Cerebellar cortex (tissue), 1 donor: ENCODE data around the gene ECSIT.
A peak's percentile ranks its signal among the peaks of the same experiment; 100 is the strongest.

Source experiments
- DNase-seq: peaks from one replicate; pipeline ENCODE4 v3.0.0-alpha.2; 2015; ENCODE audit warnings: low spot score

The ECSIT gene

DNA sequence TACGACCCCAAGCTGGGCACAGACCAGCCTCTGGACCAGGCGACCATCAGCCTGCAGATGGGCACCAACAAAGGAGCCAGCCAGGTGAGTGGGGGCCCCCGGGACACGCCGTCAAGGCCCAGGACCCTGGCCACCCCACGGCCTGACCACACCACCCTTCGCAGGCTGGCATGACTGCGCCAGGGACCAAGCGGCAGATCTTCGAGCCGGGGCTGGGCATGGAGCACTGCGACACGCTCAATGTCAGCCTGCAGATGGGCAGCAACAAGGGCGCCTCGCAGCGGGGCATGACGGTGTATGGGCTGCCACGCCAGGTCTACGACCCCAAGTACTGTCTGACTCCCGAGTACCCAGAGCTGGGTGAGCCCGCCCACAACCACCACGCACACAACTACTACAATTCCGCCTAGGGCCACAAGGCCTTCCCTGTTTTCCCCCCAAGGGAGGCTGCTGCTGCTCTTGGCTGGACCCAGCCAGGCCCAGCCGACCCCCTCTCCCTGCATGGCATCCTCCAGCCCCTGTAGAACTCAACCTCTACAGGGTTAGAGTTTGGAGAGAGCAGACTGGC is 20.5 kb upstream of the ECSIT start:
- no peak for DNase-seq

DNA sequence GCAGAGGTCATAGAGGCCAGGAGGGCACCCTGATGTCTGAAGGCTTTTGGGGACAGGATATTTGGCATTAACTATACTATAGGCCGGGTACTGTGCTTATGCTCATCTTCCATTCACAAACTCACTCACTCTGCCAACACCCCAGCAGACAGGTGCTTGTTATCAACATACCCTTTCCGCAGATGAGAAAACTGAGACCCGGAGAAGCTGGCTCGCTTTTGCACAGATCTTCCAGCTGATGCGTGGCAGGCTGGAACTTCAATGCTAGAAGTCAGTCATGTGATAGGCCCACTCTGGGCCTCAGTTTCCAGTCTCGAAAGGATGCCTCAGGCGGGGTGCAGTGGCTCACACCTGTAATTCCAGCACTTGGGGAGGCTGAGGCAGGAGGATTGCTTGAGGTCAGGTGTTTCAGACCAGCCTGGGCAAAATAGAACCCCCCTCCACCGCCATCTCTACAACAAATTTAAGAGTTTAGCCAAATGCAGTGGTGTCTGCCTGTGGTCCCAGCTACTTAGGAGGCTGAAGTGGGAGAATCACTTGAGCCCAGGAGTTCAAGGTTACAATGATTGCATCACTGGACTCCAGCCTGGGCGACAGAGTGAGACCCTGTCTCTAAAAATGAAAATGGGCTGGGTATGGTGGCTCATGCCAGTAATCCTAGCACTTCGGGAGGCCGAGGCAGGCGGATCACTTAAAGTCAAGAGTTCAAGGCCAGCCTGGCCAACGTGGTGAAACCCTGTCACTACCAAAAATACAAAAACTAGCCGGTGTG is 19.2 kb upstream of the ECSIT start:
- no peak for DNase-seq

DNA sequence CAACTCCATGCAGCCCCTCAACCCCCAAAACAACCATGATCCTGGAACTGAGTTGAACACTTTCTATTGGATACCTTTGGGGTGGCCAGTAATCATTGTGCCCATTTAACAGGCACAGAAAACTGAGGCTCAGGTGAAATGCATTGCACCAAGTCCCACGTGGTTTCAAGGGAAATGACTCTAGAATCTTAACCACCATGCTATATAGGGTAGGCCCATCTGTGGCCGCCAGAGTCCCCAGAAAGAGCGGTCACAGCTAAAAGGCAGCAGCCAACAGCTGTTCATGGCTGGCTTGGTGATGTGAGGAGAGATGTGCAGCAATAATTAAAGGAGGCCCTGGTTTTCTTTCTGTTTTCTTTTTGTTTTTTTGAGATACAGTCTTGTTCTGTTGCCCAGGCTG is 12.3 kb upstream of the ECSIT start:
- DNase-seq: no peak

DNA sequence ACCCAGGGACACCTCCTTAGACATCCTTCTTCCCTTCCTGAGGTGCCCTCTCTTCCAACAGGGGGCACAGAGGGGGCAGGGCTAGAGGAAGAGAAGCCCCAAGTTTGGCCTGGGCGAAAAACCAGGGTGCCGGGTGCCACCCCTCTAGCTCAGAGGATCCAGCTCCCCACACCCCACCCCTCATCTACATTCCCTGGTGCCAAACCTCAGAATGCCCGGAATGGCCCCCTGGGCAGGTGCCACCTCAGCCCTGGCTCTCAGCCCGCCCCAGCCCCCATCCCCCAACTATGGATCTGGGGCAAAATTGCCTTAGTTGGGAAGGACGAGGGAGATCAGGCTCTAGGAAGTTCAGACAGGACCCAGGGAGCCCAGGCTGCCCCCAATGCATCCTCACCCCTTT is 11.7 kb upstream of the ECSIT start:
- DNase-seq: no peak

DNA sequence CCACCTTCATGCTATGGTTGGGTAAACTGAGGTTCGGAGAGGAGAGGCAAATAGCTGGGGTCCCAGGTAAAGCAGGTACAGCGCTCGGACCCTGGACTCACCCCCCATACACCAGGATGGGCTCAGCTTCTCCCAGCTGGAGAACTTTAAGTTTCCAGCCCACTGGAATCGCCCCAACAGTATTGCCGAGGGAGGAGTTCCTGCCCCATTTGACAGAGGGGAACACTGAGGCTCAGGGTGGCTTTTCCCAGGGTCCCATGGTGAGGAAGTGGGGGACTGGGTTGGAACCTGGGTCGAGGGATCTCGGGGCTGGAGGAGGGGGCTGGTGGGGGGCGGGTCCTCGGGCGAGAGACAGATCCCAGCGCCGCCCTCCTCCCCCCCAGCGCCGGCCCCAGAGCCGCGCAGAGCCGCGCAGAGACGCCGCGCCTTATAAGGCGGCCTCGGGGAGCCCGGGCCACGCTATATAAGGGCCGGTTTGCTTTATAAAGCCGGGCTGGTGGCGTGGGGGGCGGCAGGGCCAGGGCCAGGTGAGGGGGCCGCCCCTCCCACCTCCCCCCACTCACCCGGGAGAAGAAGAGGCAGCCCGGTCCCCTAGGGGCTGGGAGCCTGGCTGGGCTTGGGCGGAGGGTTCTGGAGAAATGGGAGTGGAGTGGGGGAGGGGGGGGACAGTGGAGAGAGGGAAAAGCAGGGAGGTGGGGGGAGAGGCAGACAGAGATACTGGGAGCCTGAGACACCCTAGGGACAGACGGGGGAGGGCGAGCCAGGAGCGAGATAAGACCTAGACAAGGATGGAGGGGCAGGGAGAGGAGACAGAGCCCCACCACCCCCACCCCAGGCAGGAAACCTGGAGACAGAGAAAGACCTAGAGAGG is 10.8 kb upstream of the ECSIT start:
- DNase-seq: no peak

DNA sequence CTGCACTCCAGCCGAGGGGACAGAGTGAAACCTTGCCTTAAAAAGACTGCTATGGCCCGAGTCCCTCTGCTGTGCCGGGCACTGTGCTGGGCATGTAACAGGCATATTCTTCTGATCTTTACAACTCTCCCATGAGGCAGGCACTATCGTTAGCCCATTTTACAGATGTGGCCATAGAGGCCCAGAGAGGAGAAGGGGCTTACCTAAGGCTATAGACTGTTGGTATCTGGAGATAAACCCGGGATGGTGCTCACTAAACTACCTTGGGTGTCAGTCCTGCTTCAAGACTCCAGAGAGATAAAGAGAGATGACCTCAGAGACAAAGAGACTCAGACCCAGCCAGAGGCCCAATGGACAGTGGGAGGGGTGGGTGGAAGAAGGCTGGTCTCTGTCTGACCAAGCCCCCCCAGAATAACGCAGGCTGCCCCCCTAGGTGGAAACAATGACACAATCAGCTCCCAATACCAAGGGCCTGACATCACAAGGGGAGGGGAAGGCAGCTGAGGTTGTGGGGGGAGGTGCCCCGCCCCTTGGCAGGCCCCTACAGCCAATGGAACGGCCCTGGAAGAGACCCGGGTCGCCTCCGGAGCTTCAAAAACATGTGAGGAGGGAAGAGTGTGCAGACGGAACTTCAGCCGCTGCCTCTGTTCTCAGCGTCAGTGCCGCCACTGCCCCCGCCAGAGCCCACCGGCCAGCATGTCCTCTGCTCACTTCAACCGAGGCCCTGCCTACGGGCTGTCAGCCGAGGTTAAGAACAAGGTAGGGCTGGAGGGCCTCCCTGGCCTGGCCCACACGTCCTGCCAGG is 9.5 kb upstream of the ECSIT start, which contains the start of gene CNN1:
Gene CNN1 (plus strand): TSS at position 620 of the 805 bp plus-strand sequence. CDS start 77 bp downstream, at position 697.
- DNase-seq: peak; percentile 47

DNA sequence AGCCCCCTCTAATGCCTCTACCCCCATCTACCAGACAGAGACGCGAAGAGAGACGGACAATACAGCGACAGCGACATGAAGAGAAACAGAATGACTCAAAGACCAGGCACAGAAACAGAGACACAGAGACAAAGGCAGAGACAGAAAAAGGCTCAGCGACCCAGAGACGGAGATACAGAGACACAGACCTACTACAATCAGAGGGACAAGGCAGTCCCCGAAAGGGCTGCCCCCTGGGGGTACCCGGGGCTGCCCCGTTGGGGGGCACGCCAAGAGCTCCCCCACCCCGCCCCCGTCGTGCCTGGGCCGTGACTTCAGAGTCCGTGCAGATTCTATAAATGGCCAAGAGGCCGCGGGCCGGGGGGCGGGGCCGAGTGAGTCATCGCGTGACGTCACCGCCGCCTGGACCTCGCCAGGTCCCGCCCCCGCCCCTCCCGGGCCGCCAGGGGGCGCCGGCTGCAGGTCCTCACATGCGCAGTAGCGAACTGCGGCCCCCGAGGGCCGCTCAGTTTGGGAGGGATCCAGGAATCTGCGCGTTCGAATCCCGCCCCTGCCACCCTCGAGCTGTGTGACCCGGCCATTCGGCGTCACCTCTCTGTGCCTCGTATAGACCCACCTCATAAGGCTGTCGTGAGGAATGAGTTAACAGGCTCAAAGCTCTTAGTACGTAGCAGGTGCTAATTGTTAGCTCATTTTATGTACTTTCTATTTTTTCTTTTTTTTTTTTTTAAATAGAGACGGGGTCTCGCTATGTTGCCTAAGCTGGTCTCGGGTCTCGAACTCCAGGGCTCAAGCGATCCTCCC is 7.1 kb upstream of the ECSIT start:
- DNase-seq: peak; percentile 85

DNA sequence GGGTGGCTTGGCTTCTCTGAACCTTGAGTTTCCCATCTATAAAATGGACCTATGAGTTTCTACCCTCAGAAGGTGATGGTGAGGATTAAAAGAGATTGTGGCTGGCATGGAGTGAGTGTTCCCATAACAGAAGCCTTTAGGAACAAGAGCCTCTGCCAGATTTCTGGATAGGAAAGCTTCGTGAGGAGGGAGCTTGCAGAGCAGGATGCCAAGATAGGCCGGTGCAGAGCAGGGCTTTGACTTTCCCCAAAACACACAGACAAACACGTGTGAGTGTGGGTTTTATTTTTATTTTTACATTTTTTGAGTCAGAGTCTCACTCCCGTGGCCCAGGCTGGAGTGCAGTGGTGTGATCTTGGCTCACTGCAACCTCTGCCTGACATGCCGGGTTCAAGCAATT is 6.0 kb upstream of the ECSIT start:
- DNase-seq: no peak

DNA sequence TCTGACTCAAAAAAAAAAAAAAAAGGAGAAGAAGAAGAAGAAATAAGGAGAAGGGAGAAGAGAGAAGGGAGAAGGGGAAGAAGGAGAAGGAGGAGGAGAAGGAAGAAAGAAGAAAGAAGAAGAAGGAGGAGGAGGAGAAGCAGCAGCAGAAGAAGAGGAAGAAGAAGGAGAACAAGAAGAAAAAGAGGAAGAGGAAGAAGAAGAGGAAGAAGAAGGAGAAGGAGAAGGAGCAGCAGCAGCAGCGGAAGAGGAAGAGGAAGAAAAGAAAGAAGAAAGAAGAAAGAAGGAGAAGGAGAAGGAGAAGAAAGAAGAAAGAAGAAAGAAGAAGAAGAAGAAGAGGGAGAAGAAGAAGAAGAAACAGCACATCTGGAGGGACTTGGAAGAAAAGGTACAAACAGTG is 5.6 kb upstream of the ECSIT start:
- no peak for DNase-seq

DNA sequence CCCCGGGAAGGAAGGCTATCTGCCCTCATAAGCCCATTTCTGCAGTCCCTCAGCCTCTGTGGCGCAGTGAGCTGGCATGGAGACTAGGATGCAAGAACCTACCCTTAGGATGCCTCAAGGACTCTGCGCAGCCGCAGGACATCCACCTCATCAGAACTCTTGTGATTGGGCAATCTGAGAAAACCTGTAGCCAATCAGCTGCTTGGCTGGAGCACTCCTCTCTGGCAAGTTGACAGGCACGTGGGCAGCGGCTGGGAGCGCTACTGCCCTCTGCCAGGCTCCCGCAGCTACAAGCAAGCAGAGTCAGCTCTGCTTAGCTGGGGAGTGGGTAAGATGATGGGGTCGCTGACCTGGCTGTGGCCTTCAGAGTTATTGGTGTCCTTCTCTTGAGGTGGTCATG is 1.5 kb upstream of the ECSIT start:
- peak; percentile 98 for DNase-seq

DNA sequence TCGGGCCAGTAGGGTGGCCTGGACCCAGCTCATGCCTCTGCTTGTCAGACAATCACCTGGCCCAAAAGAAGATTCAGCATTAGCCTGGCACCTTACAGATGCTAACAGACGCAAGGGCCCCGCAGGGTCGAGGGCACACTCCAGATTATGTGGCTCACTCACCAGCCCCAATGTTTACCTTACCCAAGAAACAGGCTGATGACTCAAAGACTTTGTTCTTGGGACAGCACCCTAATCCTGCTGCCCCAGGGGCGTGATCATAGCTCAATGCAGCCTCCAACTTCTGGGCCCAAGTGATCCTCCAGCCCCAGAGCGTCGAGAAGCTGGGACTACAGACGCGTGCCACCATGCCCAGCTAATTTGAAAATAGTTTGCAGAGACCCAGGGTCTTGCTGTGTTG is 9.8 kb downstream of the ECSIT start:
- no peak for DNase-seq

DNA sequence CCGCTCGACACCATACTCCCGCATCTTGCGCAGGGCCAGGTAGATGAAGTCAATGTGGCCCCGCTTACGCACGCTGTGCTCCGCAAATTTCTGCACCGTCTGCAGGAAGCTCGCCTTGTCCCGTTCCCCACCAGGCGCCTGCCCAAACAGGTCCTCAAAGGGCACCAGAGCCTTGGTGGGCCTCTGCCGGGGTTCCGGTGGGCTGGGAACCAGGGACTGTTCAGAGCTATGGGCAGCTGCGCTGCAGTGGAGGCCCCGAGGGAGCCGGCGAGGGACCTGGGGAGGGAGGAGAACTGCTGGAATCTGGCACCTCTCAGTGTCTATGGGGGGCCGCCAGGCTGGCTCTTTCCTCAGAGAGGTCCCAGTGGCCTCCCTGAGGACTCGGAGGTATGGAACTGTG is 15.0 kb downstream of the ECSIT start:
- DNase-seq: no peak

DNA sequence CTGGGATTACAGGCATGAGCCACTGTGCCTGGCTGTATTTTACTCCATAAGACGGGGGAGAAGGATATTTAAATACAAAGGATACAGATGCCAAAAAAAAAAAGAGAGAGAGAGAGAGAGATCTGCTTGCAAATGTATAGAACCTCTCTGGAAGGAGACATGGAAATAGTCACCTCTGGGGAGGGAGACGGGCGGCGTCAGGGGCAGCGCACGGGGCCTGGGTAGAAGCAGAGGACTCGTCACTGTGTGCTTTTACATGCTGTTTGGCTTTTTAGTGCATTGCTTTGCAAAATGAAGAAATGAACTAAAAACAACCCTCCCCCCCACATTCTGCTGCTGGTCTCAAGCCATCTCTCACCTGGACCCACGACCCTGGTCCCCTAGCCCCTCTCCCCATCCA is 18.5 kb downstream of the ECSIT start:
- DNase-seq: no peak

DNA sequence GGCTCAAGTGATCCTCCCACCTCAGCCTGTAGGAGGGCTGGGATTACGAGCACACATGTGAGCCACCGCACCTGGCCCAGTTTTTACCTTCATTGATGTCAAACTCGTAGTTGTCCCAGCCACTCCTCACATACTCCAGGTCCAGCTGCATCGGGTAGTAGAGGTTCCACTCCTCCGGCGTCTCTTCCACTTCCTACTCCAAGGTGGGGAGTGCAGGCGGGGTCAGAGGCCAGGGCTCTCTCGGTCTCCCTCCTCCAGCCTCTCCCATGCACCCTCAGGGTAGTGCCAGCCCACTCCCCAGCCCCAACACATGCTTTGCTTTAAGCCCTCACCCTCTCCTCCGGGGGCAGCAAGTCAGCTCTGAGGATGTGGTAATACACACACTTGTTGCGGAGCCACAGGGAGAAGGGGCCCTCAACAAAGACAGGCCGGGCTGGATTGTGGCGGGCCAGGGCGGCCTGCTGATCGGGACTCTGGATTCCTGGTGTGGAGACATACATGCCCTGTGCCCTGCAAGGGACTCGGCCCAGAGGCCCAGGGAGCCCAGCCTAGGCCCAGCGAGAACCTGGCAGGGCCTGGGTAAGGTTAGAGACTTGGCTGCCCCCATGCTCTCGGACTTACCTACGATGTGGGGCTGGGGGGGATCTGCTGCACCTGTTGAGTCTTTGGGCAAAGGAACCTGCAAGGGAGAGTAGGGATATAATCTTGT is 21.4 kb downstream of the ECSIT start:
- DNase-seq: no peak

DNA sequence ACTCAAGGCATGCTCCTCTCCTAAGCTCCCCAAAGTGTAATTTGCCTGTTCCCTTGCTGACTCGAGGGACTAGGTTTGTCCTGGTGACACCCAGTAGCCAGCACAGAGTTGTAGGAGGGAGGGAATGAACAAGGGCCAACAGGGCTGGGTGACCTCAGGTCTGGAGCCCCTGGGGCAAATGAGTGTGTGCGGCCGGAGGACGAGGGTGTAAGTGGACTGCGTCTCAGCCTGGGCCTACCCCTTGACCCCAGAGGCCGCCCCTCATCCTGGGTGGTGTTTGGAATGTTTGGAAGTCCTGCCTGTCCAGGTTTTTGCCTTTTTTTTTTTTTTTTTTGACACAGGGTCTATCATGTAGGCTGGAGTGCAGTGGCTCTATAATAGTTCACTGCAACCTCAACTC is 22.0 kb downstream of the ECSIT start:
- no peak for DNase-seq

DNA sequence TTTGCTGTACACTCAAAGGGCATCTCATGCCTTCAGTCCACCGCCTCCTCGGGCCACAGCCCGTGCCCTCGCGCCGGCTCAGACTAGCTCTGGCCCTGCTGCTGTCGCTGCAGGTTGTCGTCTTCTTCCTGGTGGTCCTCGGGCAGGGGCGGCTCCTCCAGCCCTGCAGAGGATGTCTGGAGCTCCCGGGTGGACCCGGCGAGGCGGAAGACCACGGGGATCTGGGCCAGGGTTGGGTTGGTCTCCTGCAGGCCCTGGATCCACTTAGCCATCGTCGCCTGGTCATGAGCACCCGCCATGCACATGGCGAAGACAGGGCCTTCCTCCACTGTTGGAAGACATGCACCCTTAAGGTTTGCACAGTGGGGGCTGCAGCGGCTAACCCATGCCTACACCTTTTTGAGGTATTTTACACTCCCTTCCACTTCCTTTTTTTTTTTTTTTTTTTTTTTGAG is 22.8 kb downstream of the ECSIT start:
- no peak for DNase-seq

DNA sequence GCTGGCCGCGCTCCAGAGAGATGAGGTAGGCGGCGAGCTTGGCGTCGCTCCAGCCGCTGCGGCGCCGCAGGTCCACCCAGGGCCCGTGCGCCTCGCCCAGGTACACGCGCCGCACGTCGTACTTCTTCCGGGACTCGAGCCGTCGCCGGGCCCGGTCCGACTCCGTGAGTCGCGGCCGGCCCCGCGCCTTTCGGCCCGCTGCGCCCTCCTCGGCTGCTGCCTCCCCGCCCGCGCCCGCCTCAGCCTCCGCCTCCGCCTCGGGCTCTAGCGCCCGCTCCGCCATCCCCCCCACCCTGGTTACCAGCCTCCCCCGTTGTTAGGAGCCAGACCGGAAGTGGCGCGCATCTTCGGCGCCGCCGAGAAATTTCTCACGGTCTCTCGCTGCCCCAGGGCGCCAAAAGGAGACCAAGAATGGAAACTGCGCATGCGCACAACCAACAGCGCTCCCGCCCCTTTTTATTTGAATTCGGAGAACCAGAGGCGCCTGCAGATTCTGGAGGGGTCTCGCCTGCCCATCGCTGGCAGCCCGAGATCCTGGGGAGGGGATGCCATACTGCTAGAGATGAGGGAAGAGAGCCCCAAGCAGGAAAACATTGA is 23.3 kb downstream of the ECSIT start, which contains the start of gene ZNF653:
Gene ZNF653 (minus strand): TSS at position 336 of the 597 bp plus-strand sequence. CDS start 53 bp downstream, at position 283.
- DNase-seq: peak; percentile 92

DNA sequence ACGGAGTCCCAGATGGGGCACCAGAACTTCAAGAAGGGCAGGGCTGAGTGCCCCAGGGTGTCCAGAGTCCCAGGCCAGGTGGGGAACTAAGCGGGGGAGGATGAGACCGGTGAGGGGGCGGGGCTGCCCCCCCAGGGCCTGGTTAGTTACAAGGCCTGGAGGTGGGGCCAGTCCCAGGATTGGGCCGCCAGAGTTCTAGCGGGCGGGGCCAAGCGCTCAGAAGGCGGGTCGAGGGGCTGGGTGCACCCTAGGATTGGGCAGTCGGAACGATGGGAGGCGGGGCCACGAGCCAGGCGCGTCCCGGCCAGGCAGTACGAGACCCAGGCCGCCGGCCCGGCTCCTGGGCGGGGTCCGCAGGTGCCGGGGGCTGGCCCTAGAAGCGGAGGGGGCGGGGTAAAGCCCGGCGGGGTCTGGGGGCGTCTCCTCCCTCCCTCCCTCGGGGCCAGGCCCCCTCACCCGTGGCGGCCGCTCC is 23.9 kb downstream of the ECSIT start:
- peak; percentile 98 for DNase-seq

DNA sequence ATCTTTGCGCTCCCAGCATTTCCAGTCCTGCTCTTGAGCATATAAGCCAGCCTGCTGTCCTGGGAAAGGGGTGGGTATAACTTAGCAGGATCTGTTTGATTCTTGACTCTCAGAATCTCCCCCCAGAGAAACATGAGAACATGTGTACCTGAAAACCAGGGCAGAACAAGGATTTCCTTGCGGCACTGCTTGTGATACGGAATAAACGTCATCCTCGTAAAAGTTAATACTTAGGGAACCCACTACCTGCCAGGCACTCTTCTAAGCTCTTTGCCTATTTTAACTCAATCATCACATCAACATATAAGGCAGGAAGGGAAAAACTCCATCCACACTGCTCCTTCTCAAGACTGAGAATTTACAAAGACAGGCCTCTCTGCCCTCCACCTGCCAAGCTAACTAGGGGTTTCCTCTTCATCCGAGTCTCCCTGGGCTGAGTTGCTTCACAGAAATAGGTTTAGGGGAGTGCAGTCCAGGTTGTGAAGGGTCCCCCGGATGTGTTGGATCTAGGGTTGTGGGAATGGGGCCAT is 24.4 kb downstream of the ECSIT start:
- DNase-seq: no peak
